H1 (cell line): ENCODE data around the gene UMODL1. TPM values are rescaled to one million over a fixed set of nuclear protein-coding genes. Genes with fewer than 3 reads are reported as not detected.

Experiments used
- CTCF ChIA-PET: fragments of 300-600 bp; sonication (Branson Sonifier 250); formaldehyde crosslinking; loops from one replicate; lab custom pipeline; 2021; ENCODE audit not compliant: partially characterized antibody; lab: Charles Lee
- POLR2A ChIA-PET: fragments of 300-600 bp; sonication (Branson Sonifier 250); formaldehyde crosslinking; loops from one replicate; lab custom pipeline; 2021; ENCODE audit warnings: inconsistent platforms; ENCODE audit not compliant: partially characterized antibody; lab: Charles Lee
- DNase-seq, 2 experiments: peaks; one replicate each; pipeline versions ENCODE4 v3.0.0 to v3.0.0-alpha.2; 2010 to 2022; ENCODE audit warnings: low spot score in 2 of 2, low read depth in 1 of 2, mixed read lengths in 1 of 2
- FAIRE-seq: peaks from 2 replicates; lab custom pipeline; 2011; peaks lifted over from hg19 to GRCh38; lab: Jason Lieb, UNC
- H2AFZ ChIP-seq: 2 replicates; pipeline ENCODE4 v1.8.1; 2012; ENCODE audit warnings: low read length, inconsistent platforms
- H2AK5ac ChIP-seq: 2 replicates; pipeline ENCODE4 v1.6.1; 2013; ENCODE audit warnings: low read depth, low read length
- H2BK120ac ChIP-seq: replicated peaks from 2 replicates; pipeline ENCODE3; 2013; ENCODE audit warnings: low read depth, low read length, inconsistent platforms
- H2BK12ac ChIP-seq: 2 replicates; pipeline ENCODE4 v1.6.1; 2013; ENCODE audit warnings: low read depth, low read length
- H2BK15ac ChIP-seq: 2 replicates; pipeline ENCODE4 v1.6.1; 2013; ENCODE audit warnings: low read length
- H2BK20ac ChIP-seq: 2 replicates; pipeline ENCODE4 v1.6.1; 2013; ENCODE audit warnings: low read length
- H2BK5ac ChIP-seq: 2 replicates; pipeline ENCODE4 v1.6.1; 2013; ENCODE audit warnings: low read depth, low read length
- H3K14ac ChIP-seq: 2 replicates; pipeline ENCODE4 v1.6.1; 2013; ENCODE audit warnings: inconsistent platforms; ENCODE audit not compliant: insufficient read length
- H3K18ac ChIP-seq: 2 replicates; pipeline ENCODE4 v1.6.1; 2013; ENCODE audit warnings: low read length; ENCODE audit errors: extremely low read depth
- H3K23ac ChIP-seq: 2 replicates; pipeline ENCODE4 v1.6.1; 2013; ENCODE audit warnings: inconsistent platforms; ENCODE audit not compliant: insufficient read length
- H3K23me2 ChIP-seq: 2 replicates; pipeline ENCODE4 v1.6.1; 2013; ENCODE audit warnings: low read depth, low read length
- H3K27ac ChIP-seq: 2 replicates; pipeline ENCODE4 v1.6.1; 2011; ENCODE audit warnings: low read depth, low read length, inconsistent platforms
- H3K27me3 ChIP-seq, 4 experiments: replicated peaks in 1 of 4; 1 replicate in 1 of 4; 2 replicates in 3 of 4; pipeline versions ENCODE4 v1.6.1 to v1.8.1; 2011 to 2013; ENCODE audit warnings: low read length in 3 of 4, mild to moderate bottlenecking in 3 of 4, inconsistent platforms in 2 of 4, mixed read lengths in 2 of 4, moderate library complexity in 1 of 4; ENCODE audit not compliant: control insufficient read depth in 3 of 4, insufficient read depth in 3 of 4; ENCODE audit errors: extremely low read depth in 1 of 4
- H3K36me3 ChIP-seq, 4 experiments: 2 replicates each; pipeline versions ENCODE4 v1.6.1 to v1.8.1; 2011 to 2013; ENCODE audit warnings: mild to moderate bottlenecking in 4 of 4, low read length in 3 of 4, moderate library complexity in 2 of 4, control low read depth in 1 of 4, inconsistent platforms in 1 of 4; ENCODE audit not compliant: insufficient read depth in 4 of 4, control insufficient read depth in 2 of 4
- H3K4ac ChIP-seq: replicated peaks from 2 replicates; pipeline ENCODE3; 2013; ENCODE audit warnings: low read length, low read depth, mixed read lengths, inconsistent platforms; ENCODE audit not compliant: insufficient read length
- H3K4me1 ChIP-seq, 4 experiments: replicated peaks in 1 of 4; 1 replicate in 1 of 4; 2 replicates in 3 of 4; pipeline versions ENCODE4 v1.6.1 to v1.8.1; 2011 to 2013; ENCODE audit warnings: low read length in 3 of 4, inconsistent platforms in 2 of 4, mixed read lengths in 1 of 4; ENCODE audit not compliant: insufficient read depth in 4 of 4, control insufficient read depth in 3 of 4
- H3K4me2 ChIP-seq, 2 experiments: 2 replicates each; pipeline versions ENCODE4 v1.6.1 to v1.8.1; 2011 to 2013; ENCODE audit warnings: low read depth in 2 of 2, low read length in 2 of 2, control low read depth in 1 of 2, inconsistent platforms in 1 of 2, mild to moderate bottlenecking in 1 of 2; ENCODE audit not compliant: insufficient read depth in 1 of 2
- H3K4me3 ChIP-seq, 4 experiments: fragments of 200-600, 300-600 bp in 1 of 4; sonication (generic), shearing (Covaris generic), sonication (Bioruptor Twin) in 1 of 4; 2 replicates each; pipeline versions ENCODE4 v1.5.1 to v1.8.1; 2011 to 2016; ENCODE audit warnings: low read length in 4 of 4, low read depth in 3 of 4, control low read depth in 2 of 4, inconsistent platforms in 2 of 4, mild to moderate bottlenecking in 2 of 4, mixed read lengths in 1 of 4, moderate library complexity in 1 of 4; ENCODE audit not compliant: insufficient read depth in 2 of 4; ENCODE audit errors: extremely low read depth in 1 of 4
- H3K56ac ChIP-seq: replicated peaks from 2 replicates; pipeline ENCODE3; 2013; ENCODE audit warnings: low read depth, mild to moderate bottlenecking, mixed read lengths, low read length, inconsistent platforms; ENCODE audit not compliant: insufficient read length
- H3K79me1 ChIP-seq: 2 replicates; pipeline ENCODE4 v1.6.1; 2013; ENCODE audit warnings: low read depth, low read length, control low read depth
- H3K79me2 ChIP-seq, 2 experiments: 2 replicates each; pipeline versions ENCODE4 v1.6.1 to v1.8.1; 2012 to 2013; ENCODE audit warnings: low read length in 2 of 2, mild to moderate bottlenecking in 2 of 2, inconsistent platforms in 1 of 2; ENCODE audit not compliant: insufficient read depth in 2 of 2, control insufficient read depth in 1 of 2
- H3K9ac ChIP-seq, 4 experiments: replicated peaks in 1 of 4; 1 replicate in 1 of 4; 2 replicates in 3 of 4; pipeline versions ENCODE4 v1.6.1 to v1.8.1; 2011 to 2013; ENCODE audit warnings: low read depth in 3 of 4, low read length in 3 of 4, control low read depth in 2 of 4, mild to moderate bottlenecking in 2 of 4, moderate library complexity in 2 of 4, inconsistent platforms in 1 of 4; ENCODE audit errors: extremely low read depth in 1 of 4
- H3K9me3 ChIP-seq, 2 experiments: 2 replicates each; pipeline versions ENCODE4 v1.6.1 to v1.8.1; 2012 to 2013; ENCODE audit warnings: mild to moderate bottlenecking in 2 of 2, moderate library complexity in 2 of 2, control low read depth in 1 of 2, inconsistent platforms in 1 of 2, low read depth in 1 of 2, low read length in 1 of 2, mixed read lengths in 1 of 2; ENCODE audit not compliant: insufficient read depth in 2 of 2
- H4K20me1 ChIP-seq, 2 experiments: replicated peaks in 1 of 2; 2 replicates each; pipeline versions ENCODE3 to v1.8.1; 2011 to 2013; ENCODE audit warnings: inconsistent platforms in 2 of 2, low read length in 2 of 2, mild to moderate bottlenecking in 1 of 2; ENCODE audit not compliant: insufficient read depth in 2 of 2, control insufficient read depth in 1 of 2
- H4K5ac ChIP-seq: 2 replicates; pipeline ENCODE4 v1.6.1; 2013; ENCODE audit warnings: low read length, low read depth, mixed read lengths, inconsistent platforms; ENCODE audit not compliant: insufficient read length
- H4K8ac ChIP-seq: 2 replicates; pipeline ENCODE4 v1.8.0; 2013; ENCODE audit warnings: mild to moderate bottlenecking, moderate library complexity, low read length, inconsistent platforms; ENCODE audit not compliant: insufficient read depth; ENCODE audit errors: extremely low read depth
- H4K91ac ChIP-seq: replicated peaks from 2 replicates; pipeline ENCODE3; 2013; ENCODE audit warnings: low read length, mixed read lengths, inconsistent platforms; ENCODE audit not compliant: insufficient read length
- CBX5 ChIP-seq: fragments of 300-800, 300-1000 bp; sonication (generic); IDR thresholded peaks from 2 replicates; pipeline ENCODE4 v1.7.1; 2016; ENCODE audit warnings: antibody characterized with exemption, low read length, low read depth
- E2F6 ChIP-seq: IDR thresholded peaks from 2 replicates; pipeline ENCODE4 v1.6.1; 2012; ENCODE audit warnings: inconsistent platforms
- FOSL1 ChIP-seq: IDR thresholded peaks from 2 replicates; pipeline ENCODE4 v1.6.1; 2011; ENCODE audit warnings: mild to moderate bottlenecking, low read depth, low read length, moderate library complexity; ENCODE audit not compliant: insufficient read depth
- HDAC6 ChIP-seq: IDR thresholded peaks from one replicate; pipeline ENCODE4 v1.7.1; 2012; ENCODE audit warnings: low read depth, mild to moderate bottlenecking, inconsistent platforms, low read length, moderate library complexity
- NANOG ChIP-seq: IDR thresholded peaks from 2 replicates; pipeline ENCODE4 v1.6.1; 2011; ENCODE audit warnings: low read length, low read depth, mild to moderate bottlenecking, inconsistent platforms; ENCODE audit not compliant: insufficient read depth, poor library complexity, severe bottlenecking
- RNF2 ChIP-seq: fragments of 200-900, 300-1000 bp; sonication (generic); IDR thresholded peaks from 2 replicates; pipeline ENCODE4 v1.7.1; 2016; ENCODE audit warnings: borderline replicate concordance, low read depth, mild to moderate bottlenecking, antibody characterized with exemption, low read length; ENCODE audit not compliant: poor library complexity, severe bottlenecking; ENCODE audit errors: missing control alignments
- RXRA ChIP-seq: IDR thresholded peaks from 2 replicates; pipeline ENCODE4 v1.6.1; 2011; ENCODE audit warnings: low read depth, mild to moderate bottlenecking, low read length, moderate library complexity; ENCODE audit not compliant: insufficient read depth
- SAP30 ChIP-seq: fragments of 300-600 bp; sonication (generic); IDR thresholded peaks from 2 replicates; pipeline ENCODE4 v1.7.1; 2012; ENCODE audit warnings: low read length, moderate library complexity, mild to moderate bottlenecking, inconsistent platforms; ENCODE audit not compliant: insufficient read depth, insufficient replicate concordance
- TAF7 ChIP-seq: optimal IDR thresholded peaks from 2 replicates; pipeline ENCODE3; 2011; ENCODE audit warnings: low read depth, mild to moderate bottlenecking, inconsistent platforms, low read length, moderate library complexity, borderline replicate concordance
- TBP ChIP-seq: IDR thresholded peaks from 2 replicates; pipeline ENCODE4 v1.6.1; 2011; ENCODE audit warnings: low read depth, low read length, improper control_type of control experiment
- TEAD4 ChIP-seq: IDR thresholded peaks from 2 replicates; pipeline ENCODE4 v1.6.1; 2012; ENCODE audit warnings: low read depth, low read length, inconsistent platforms, mixed read lengths
- WGBS, 2 experiments: shearing (Covaris generic) in 1 of 2; methylation state at CpG; one replicate each; pipeline versions ENCODE4 v1.1.6 to v1.1.7; 2013 to 2015; ENCODE audit warnings: low lambda C conversion rate in 2 of 2, mixed read lengths in 2 of 2, inconsistent platforms in 1 of 2, low coverage in 1 of 2, missing lambda C conversion rate in 1 of 2; ENCODE audit not compliant: insufficient replicate concordance in 2 of 2, insufficient coverage in 1 of 2, insufficient read length in 1 of 2; ENCODE audit errors: extremely low coverage in 1 of 2, missing lambda C conversion rate in 1 of 2; 5-methylcytosine and 5-hydroxymethylcytosine counted together
- polyA plus RNA-seq, 7 experiments: library from polyadenylated mRNA; depleted of rRNA in 3 of 7; stranded (reverse) in 5 of 7; unstranded in 2 of 7; fragments of >200 nt in 5 of 7; fragments of 200-250 nt in 2 of 7; gene quantifications; 1 replicate in 5 of 7; 2 replicates in 1 of 7; 4 replicates in 1 of 7; pipeline versions ENCODE4 v1.2.1 to v1.2.3, GENCODE V29; 2011 to 2013; ENCODE audit warnings: missing spikeins in 2 of 7, mixed read lengths in 2 of 7
- total RNA-seq: library from RNA; stranded (reverse); fragmentation: NEBNext Ultra II Directional; extraction: Animal tissue kit (Norgen Biotek cat#: 25700); gene quantifications from 2 replicates; pipeline ENCODE4 v1.2.1, GENCODE V29; 2021

Gene UMODL1
- total and polyA plus RNA-seq, 2 of the 8 experiments (the other 6 are each of a cell fraction or from before 2014, with no cell fraction given) = not detected

DNA sequence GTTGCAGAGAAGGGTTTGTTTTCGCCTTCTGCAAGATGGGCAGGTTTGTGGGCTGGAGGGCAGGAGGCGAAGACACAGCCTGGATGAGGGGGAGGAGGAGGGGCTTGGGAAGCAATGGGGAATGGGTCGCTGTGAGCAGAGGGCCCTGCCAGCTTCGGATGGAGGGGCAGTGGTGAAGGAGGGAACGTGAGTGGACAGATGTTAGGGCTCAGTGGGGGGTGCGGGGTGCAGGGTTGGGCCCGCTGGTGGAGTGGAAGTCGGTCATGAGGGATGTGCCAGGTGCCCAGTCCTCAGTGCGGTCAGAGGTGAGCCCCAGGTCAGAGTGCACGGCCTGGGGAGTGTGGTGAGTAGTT lies 92.4 kb downstream of the UMODL1 start:
- Histone ChIP-seq H3K14ac (no peak overlapping the region), H3K18ac (no peak overlapping the region), H2BK5ac (no peak overlapping the region), H3K36me3 (no peaks in the 10 kb centered on the region), H3K27ac (no peak overlapping the region), H2BK120ac (no peak overlapping the region)
- WGBS, 2 experiments = 85% methylated on average over 10 of the region's 10 CpGs; no CpG with 5 or more reads in 1 of the 2 experiments
- TF ChIP-seq RNF2 (no peak), CBX5 (no peak), HDAC6 (no peak), E2F6 (no peak), TEAD4 (no peak), FOSL1 (no peak), NANOG (no peak), RXRA (no peak), TBP (no peak), SAP30 (no peak), TAF7 (no peak)
- TF ChIP-seq, all 59 proteins: peak for 0
- Histone ChIP-seq H2BK20ac (no peak overlapping the region), H4K20me1 (no peaks in the 10 kb centered on the region), H4K5ac (no peak overlapping the region), H3K23ac (no peak overlapping the region), H3K4ac (no peak overlapping the region), H4K8ac (no peak overlapping the region), H4K91ac (no peak overlapping the region), H2BK15ac (no peak overlapping the region), H3K4me2 (no peak overlapping the region), H2BK12ac (no peak overlapping the region), H3K9ac (no peak overlapping the region), H3K79me2 (no peaks in the 10 kb centered on the region), H3K27me3 (no peaks in the 10 kb centered on the region), H3K4me3 (no peak overlapping the region), H3K4me1 (peaks cover 0 to 5% (median 2%) of the 10 kb centered on the region in 4 experiments; a peak in 5 of 7 replicates), H3K9me3 (no peaks in the 10 kb centered on the region), H2AK5ac (no peak overlapping the region; the same call in 1 of the 2 replicates), H2AFZ (no peak overlapping the region), H3K56ac (no peak overlapping the region), H3K79me1 (no peaks in the 10 kb centered on the region), H3K23me2 (peaks cover 4% of the 10 kb centered on the region; the same call in 1 of the 2 replicates)
- FAIRE-seq (no peak), DNase-seq (no peak)
- CTCF ChIA-PET = interaction anchor here (1.0 to 3.1 kb wide), 15 partner anchors 8 to 283 kb away, joined by 3 to 21 read pairs (median 5); no protein-coding TSS in a partner anchor
- POLR2A ChIA-PET = interaction anchor here (0.8 kb wide), 1 partner anchor 298 kb away, joined by 3 read pairs; no protein-coding TSS in a partner anchor
